ENCODE measurements around the gene MRPS16.

- TF ChIP-seq EZH2 (IDR thresholded peaks at IDR 0.05; ENCODE audit: insufficient read depth, poor library complexity, severe bottlenecking) (no peak), EZH2phosphoT487 (IDR thresholded peaks at IDR 0.05; ENCODE audit: insufficient read depth, low read depth) (no peak)
Measured at GRCh38 chr10:73209705-73210104, 42.7 kb downstream of the MRPS16 start.

Measured in GM23248 (cell line).